Adrenal gland (tissue), 5 donors: ENCODE data around the gene SOHLH1.

Experiments
- CTCF ChIP-seq, 6 experiments: fragments of 450-650 bp in 4 of 6; fragments of 200-600 bp in 2 of 6; sonication (generic) in 1 of 6; IDR thresholded peaks; 1 replicate in 5 of 6; 2 replicates in 1 of 6; pipeline versions ENCODE4 v1.5.1 to v1.8.0; 2016 to 2021; ENCODE audit warnings: antibody characterized with exemption in 6 of 6, mild to moderate bottlenecking in 2 of 6, moderate library complexity in 1 of 6
- POLR2A ChIP-seq, 2 donors: fragments of 450-650 bp; IDR thresholded peaks; one replicate each; pipeline ENCODE4 v1.6.1; 2017; ENCODE audit warnings: antibody characterized with exemption in 2 of 2, mild to moderate bottlenecking in 2 of 2, moderate library complexity in 1 of 2
- donor health status: DM: no; HTN: no; CAD: no.

GRCh38 chr9:135712613-135713295, 13.5 kb upstream of the SOHLH1 start:
- TF ChIP-seq CTCF (IDR thresholded peaks at IDR 0.05) (no peak), POLR2A (IDR thresholded peaks at IDR 0.05) (no peak)
